Activated CD4-positive, alpha-beta T cell treated with anti-CD3 and anti-CD28 coated beads for 48 hours (primary cell): Measurements from ENCODE around the gene ZNF565.
"Not testable (repeated sequence)": the region's sequence is repeated elsewhere in the genome, so short reads cannot be mapped to it uniquely, and the experiment has no call there.

ENCODE experiments used
- DNase-seq: peaks from one replicate; pipeline ENCODE4 v3.0.0-alpha.2; 2020

ZNF565 gene

GRCh38 chr19:36214386-36215275 is at the start of gene ZNF565, which contains the start of gene ZNF146:
Gene ZNF565 (minus strand): TSS chr19:36214665. CDS start chr19:36201985, 12,680 bp downstream.
Gene ZNF146 (plus strand): TSS chr19:36215106. CDS start chr19:36236441, 21,335 bp downstream.
- DNase-seq = peak; percentile 99

- DNase-seq = no peak
Observed at GRCh38 chr19:36259211-36259610, 44.7 kb upstream of the ZNF565 start.

GRCh38 chr19:36258028-36258875 is 43.8 kb upstream of the ZNF565 start:
- DNase-seq = no peak

- DNase-seq = no peak
Observed at GRCh38 chr19:36257520-36257876, 43.0 kb upstream of the ZNF565 start.

GRCh38 chr19:36256853-36257519 is 42.5 kb upstream of the ZNF565 start:
- DNase-seq = no peak

GRCh38 chr19:36256064-36256463 is 41.6 kb upstream of the ZNF565 start:
- DNase-seq = no peak

GRCh38 chr19:36255316-36255715 is 40.9 kb upstream of the ZNF565 start:
- DNase-seq = no peak

- DNase-seq = no peak
Observed at GRCh38 chr19:36254848-36255247, 40.4 kb upstream of the ZNF565 start.

- no peak for DNase-seq
Observed at GRCh38 chr19:36252047-36252446, 37.6 kb upstream of the ZNF565 start.

GRCh38 chr19:36246006-36246481 is 31.6 kb upstream of the ZNF565 start:
- DNase-seq = no peak

GRCh38 chr19:36245210-36246005 is 30.9 kb upstream of the ZNF565 start:
- peak; percentile 10 for DNase-seq

GRCh38 chr19:36244066-36244465 is 29.6 kb upstream of the ZNF565 start:
- no peak for DNase-seq

GRCh38 chr19:36236946-36237310 is 22.5 kb upstream of the ZNF565 start:
- no peak for DNase-seq

GRCh38 chr19:36236304-36236945 is 22.0 kb upstream of the ZNF565 start:
- no peak for DNase-seq

- DNase-seq = not testable (repeated sequence)
Observed at GRCh38 chr19:36233626-36234025, 19.2 kb upstream of the ZNF565 start.

GRCh38 chr19:36225219-36225892 is 10.9 kb upstream of the ZNF565 start:
- DNase-seq = no peak

- DNase-seq = no peak
Observed at GRCh38 chr19:36222503-36222902, 8.0 kb upstream of the ZNF565 start.

GRCh38 chr19:36221474-36221873 is 7.0 kb upstream of the ZNF565 start:
- no peak for DNase-seq

- peak; percentile 64 for DNase-seq
Observed at GRCh38 chr19:36215276-36216123, 1.0 kb upstream of the ZNF565 start.

GRCh38 chr19:36212895-36213294 is 1.6 kb downstream of the ZNF565 start:
- no peak for DNase-seq
